DMS 273 (cell line): ENCODE measurements around the gene SPDYE3.
"Not testable (repeated sequence)": the region's sequence is repeated elsewhere in the genome, so short reads cannot be mapped to it uniquely, and the experiment has no call there.

Experiments
- DNase-seq: peaks from one replicate; lab custom pipeline; 2025; ENCODE audit not compliant: unreplicated experiment; lab: John Stamatoyannopoulos, UW

Gene SPDYE3, protein sequence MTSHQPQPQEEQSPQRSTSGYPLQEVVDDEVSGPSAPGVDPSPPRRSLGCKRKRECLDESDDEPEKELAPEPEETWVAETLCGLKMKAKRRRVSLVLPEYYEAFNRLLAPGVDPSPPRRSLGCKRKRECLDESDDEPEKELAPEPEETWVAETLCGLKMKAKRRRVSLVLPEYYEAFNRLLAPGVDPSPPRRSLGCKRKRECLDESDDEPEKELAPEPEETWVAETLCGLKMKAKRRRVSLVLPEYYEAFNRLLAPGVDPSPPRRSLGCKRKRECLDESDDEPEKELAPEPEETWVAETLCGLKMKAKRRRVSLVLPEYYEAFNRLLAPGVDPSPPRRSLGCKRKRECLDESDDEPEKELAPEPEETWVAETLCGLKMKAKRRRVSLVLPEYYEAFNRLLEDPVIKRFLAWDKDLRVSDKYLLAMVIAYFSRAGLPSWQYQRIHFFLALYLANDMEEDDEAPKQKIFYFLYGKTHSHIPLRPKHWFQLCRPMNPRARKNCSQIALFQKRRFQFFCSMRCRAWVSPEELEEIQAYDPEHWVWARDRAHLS

GRCh38 chr7:100307402-100307801, at the start of gene SPDYE3:
Gene SPDYE3, plus strand, starts transcription at chr7:100307702. Its CDS starts 184 bp downstream, at chr7:100307886.
- DNase-seq = not testable (repeated sequence)

DNA sequence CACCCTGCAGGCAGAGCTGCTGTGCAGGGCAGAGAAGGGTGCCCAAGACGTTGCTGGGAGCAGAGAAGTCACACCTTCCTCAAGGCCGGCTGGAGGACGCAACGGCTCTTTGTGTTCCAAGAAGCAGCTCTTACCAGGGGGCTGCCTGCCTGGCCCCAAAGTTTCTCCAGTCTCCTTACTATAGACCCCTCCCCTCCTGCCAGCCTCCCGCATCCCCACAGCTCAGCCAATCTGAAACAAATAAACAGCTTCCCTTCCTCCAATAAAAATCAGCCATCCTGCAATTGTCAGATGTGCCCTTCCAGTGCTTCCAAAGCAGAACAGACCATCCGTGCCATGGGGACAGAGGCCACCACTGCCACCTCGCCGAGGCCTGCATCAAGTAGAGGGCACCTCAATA, 47.5 kb upstream of the SPDYE3 start:
- not testable (repeated sequence) for DNase-seq

GRCh38 chr7:100262896-100263295, 44.6 kb upstream of the SPDYE3 start:
- not testable (repeated sequence) for DNase-seq

DNA sequence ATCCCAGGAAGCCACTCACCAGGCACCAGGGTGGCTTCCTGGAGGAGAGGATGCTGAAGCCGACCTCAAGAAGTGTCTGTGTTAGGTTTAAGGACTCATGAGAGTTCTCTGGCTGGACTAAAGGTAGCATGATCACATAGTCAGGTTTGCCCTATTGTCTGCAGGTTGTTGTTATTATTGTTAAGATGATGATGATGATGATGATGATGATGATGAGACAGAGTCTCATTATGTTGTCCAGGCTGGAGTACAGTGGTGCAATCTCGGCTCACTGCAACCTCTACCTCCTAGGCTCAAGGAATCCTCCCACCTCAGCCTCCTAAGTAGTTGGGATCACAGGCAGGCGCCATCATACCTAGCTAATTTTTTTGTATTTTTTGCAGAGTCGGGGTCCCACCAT, 43.3 kb upstream of the SPDYE3 start:
- not testable (repeated sequence) for DNase-seq

- not testable (repeated sequence) for DNase-seq
Measured at GRCh38 chr7:100264669-100265165, 42.8 kb upstream of the SPDYE3 start.

- not testable (repeated sequence) for DNase-seq
Measured at GRCh38 chr7:100265851-100266250, 41.7 kb upstream of the SPDYE3 start.

GRCh38 chr7:100266576-100267354, 40.7 kb upstream of the SPDYE3 start:
- DNase-seq = no peak

- DNase-seq = no peak
Measured at GRCh38 chr7:100267648-100268047, 39.9 kb upstream of the SPDYE3 start.

DNA sequence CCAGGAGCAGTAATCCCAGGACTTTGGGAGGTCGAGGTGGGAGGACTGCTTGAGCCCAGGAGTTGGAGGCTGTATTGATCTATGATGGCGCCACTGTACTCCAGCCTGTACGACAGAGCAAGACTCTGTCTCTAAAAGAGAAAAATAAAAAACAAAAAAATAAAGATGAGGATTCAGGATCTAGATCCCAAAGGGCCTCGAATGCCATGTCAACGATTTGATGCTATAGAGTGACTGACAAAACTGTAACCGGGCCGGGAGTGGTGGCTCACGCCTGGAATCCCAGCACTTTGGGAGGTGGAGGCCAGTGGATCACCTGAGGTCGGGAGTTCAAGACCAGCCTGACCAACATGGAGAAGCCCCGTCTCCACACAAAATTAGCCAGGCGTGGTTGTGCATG, 38.6 kb upstream of the SPDYE3 start:
- DNase-seq = not testable (repeated sequence)

DNA sequence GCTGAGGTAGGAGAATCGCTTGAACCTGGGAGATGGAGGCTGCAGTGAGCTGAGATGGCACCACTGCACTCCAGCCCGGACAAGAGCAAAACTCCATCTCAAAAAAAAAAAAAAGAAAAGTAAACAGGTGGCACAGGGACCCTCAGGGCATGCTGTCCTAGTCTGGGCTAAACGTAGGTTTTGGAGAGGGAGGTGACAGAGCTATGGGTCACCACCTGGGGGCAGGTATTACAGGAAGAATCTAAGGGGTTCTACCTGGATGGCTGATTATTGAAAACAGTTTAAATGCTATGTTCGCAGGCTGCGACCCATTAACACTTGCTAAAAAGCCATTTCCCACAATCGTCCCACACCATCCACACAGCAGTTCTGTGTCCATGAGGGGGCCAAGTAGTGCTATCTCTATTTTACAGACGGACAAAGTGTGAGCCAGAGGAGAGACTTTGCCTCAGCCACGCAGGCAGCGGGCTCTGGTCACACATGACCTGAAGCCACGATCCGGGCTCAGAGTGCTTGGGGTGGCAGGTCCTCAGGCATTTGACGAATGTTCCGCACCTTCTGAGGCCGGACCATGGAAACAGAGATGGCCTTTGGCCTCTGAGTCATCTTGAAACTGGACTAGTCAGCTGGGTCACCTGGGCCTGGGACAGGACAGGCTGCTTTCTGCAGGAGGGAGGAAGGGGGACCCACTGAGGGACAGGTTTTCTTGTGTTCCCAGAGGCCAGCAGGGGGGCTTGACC, 38.0 kb upstream of the SPDYE3 start:
- not testable (repeated sequence) for DNase-seq

- DNase-seq = peak; percentile 46
Measured at GRCh38 chr7:100270046-100270918, 37.2 kb upstream of the SPDYE3 start.

- DNase-seq = peak; percentile 84
Measured at GRCh38 chr7:100270941-100271593, 36.4 kb upstream of the SPDYE3 start.

DNA sequence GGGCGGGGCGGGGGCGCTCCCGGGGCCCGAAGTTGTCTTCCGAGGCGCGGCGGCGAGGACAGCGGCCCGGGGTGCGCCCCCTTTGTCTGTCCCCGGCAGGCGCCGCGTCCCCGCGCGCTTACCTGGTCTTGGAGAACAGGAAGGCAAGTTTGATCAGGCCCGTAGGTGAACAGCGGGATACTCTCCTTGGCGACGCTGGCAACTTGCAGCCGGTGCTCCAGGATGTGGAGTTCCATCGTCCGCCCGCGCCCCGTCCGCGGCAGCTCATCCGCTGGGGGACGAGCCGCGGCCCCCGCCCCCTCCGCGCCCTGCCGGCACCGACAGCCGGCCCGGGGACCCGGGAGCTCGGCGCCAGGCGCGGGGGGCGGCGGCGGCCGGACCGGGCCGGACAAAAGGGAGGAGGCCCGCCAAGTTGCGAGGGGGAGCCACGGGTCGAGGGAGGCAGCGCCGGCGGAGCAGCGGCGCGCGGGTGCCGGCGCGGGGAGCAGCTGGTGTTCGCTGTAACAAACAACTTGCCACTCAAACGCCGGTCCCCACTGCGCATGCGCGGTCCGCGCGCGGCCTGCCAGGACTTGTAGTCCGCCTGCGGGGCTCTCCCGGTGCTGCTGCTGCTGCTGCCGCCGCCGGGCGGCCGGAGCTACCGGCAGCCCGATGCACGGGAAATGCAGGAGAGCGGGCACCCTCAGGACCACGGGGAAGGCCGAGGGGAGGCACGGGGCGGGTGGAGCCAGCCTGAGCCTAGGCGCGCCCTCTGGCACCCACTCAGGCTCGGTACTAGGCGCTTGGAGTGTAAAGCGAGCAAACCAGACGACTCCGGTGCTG, 35.6 kb upstream of the SPDYE3 start:
- peak; percentile 99 for DNase-seq

DNA sequence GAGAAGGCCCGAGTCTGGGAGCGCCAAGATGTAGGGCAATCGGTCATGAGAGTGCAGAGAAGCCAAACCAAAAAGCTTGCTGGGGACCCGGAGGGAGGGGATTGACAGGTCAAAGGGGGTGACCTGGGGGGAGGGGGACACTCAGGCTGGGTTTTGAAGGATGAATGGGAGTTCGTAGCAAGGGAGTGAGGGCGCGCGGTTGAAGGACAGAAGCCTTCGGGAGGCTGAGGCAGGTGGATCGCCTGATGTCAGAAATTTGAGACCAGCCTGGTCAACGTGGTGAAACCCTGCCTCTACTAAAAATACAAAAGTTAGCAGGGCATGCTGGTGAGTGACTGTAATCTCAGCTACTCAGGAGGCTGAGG, 35.0 kb upstream of the SPDYE3 start:
- DNase-seq = not testable (repeated sequence)

GRCh38 chr7:100275120-100275519, 32.4 kb upstream of the SPDYE3 start:
- no peak for DNase-seq

- peak; percentile 24 for DNase-seq
Measured at GRCh38 chr7:100276126-100276525, 31.4 kb upstream of the SPDYE3 start.

DNA sequence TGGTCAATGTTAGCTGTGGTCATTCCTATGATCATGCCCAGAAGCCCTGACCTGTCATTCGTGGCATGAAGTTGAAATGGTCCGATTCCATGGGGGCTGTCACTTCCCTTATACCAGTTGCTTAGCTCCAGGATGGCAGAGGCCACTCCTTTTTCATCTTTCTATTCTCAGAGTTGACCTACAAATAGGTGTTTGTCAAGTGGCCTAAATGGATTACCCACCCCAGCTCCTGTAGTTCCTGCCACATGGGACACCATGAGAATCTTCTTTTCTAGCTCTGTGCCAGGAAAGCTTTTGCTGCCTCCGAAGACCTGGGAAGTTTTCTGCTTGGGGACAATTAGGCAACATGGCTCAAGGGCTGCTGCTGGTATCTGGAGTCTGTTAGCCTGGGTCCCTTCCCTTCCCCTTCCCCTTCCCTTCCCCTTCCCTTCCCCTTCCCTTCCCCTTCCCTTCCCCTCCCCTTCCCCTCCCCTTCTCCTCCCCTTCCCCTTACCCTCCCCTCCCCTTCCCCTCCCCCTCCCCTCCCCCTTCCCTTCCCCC, 25.4 kb upstream of the SPDYE3 start:
- DNase-seq = not testable (repeated sequence)

GRCh38 chr7:100283147-100283546, 24.4 kb upstream of the SPDYE3 start:
- not testable (repeated sequence) for DNase-seq
